GM21528 (cell line): ENCODE measurements around the gene UBTD1.

Source experiments
- ATAC-seq: cut with Tn5 transposase; IDR thresholded peaks from one replicate; pipeline ENCODE4 v1.9.1; 2021; ENCODE audit warnings: mild to moderate bottlenecking, moderate library complexity; ENCODE audit not compliant: unreplicated experiment, low FRiP score

UBTD1 gene

DNA sequence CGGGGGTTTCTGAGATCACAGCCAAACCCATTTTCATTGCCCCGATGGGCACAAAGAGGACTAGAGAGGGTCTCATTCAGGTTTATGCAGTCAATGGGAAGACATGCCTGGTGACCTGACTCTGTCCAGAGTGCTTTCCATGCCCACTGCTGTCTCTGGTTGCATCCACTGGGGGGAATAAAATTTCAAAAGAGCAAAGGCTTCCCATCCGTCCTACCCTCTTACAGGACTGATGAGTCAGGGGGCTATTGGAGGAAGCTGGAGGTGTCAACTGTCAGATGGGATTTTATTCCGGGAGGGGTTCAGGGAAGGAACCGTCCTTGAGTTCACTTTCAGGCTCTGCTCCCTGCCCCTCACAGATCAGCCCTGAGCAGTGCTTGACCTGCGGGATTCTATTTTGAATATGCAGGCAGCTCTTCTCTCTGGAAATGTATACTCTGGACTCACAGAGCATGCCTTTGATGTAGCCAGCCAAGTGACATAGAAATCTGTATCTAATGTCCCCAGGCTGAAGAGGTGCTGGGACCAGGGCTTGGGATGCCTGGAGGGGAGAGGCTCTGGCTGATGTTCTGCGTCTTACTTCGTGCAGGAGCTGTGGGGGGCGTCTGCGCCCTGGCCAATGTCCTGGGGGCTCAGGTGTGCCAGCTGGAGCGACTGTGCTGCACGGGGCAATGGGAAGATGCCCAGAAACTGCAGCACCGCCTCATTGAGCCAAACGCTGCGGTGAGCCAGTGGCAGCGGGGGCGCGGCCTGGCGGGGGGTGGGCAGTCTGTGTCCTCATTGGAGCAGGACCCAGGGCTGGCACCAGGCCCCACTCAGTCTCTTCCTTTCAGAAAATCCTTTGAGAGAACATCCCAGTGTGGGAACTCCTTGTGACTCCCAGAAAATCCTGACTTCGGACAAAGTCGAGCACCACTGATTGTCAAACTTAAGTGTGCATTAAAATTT, 102.8 kb downstream of the UBTD1 start:
- no peak for ATAC-seq

DNA sequence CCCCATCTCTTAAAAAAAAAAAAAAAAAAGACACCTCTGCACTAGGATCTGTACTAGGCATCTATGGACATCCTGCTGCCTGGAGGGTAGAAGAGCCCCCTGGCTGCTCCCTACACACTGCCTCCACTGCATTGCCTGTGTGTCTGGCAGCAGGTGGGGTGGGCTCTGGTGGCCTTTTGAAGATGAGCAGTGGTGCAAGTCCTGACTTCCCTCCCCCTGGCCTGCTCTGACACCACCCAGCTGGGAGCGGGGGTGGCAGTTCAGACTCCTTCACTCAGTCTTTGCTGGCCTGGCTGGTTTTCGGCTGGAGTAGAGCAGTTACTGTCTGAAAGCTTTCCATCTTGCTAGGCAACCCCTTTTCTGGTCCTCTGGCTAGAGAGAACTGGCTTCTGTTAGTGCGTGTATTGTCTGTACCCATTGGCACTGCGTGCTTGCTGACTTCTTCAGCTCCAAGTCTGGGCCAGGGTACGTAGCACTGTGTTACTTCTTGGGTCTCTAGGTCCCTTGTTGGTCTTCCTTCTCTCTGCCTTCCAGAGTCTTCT, 108.4 kb downstream of the UBTD1 start:
- no peak for ATAC-seq

DNA sequence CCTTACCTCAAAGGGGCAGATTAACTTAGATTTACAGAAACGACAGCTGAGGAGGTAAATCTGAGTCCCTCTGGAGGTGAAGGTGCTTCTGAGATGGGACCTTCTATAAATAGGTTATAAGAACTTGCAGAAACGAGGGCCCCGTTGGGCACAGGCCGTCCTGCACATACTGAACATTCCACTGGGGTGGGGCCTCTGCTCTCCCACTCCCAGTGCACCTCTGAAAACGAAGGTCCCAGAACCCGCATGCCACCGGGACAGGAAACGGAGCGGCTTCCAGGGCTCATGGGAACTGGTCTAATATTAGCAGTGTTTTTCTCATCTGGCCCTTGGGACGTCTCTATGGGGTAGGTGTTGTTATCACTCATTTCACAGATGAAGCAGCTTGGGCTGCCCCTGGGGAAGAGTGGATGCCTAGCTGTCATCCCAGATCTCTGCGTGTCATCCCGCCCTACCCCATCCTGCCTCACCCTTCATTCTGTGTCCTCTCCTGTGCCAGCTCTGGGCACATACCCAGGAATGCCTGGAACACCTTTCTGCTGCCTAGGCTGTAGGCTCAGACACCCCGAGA, 110.4 kb downstream of the UBTD1 start:
- ATAC-seq: no peak

- no peak for ATAC-seq
Measured at GRCh38 chr10:97611473-97611872, 112.7 kb downstream of the UBTD1 start.

DNA sequence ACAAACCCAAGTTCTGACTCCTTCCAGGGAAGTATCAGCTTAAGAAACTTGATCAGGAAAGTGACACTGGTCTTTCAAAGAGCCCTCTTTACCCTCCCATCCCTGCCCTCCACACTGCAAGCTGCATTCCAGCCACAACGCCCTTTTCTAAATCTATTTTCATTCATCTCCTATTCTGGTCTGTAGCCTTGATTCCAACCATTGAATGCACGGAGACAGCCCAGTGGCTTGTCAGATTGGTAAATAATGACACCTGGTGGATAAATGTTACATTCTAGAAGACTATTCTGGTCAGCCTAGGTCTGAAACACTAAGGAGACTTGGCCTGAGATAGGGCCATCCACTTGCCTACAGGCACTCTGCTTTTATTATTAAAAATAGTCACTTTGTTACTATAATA, 113.7 kb downstream of the UBTD1 start:
- no peak for ATAC-seq

DNA sequence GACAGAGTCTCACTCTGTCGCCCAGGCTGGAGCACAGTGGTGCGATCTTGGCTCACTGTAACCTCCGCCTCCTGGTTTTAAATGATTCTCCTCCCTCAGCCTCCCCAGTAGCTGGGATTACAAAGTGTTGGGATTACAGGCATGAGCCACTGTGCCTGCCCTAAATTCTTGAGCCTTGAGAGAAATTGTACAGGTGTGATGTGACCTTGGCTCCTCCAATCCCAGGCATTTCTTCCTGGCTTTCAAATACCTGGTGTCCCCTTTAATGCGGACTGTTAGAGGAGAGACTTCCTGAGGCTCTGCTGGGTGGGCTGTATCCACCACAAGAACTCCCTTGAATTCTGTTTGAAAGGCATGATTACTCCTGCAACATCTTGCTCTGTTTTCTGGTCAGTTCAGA, 119.6 kb downstream of the UBTD1 start:
- no peak for ATAC-seq

DNA sequence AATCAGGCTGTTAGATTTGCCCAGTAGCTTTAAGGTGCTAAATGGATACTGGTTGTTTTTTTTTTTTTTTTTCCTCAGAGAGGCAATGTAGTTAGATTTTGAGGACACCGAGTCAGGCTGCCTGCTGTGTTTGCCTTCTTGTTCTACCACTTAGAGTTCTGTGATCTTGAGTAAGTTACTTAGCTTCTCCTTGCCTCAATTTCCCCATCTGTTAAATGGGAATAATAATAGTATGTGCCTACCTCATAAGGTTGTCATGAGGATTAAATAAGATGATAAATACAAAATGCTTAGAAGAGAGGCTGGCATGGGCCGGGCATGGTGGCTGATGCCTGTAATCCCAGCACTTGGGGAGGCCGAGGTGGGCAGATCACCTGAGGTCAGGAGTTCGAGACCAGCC, 120.0 kb downstream of the UBTD1 start:
- ATAC-seq: no peak
